ENCODE data around the gene TFEC. TPM values are rescaled to one million over a fixed set of nuclear protein-coding genes. Genes with fewer than 3 reads are reported as not detected.

TFEC gene
- total and polyA plus RNA-seq, 4 donors, result 1.0 to 12.4 (median 6.1) TPM

DNA sequence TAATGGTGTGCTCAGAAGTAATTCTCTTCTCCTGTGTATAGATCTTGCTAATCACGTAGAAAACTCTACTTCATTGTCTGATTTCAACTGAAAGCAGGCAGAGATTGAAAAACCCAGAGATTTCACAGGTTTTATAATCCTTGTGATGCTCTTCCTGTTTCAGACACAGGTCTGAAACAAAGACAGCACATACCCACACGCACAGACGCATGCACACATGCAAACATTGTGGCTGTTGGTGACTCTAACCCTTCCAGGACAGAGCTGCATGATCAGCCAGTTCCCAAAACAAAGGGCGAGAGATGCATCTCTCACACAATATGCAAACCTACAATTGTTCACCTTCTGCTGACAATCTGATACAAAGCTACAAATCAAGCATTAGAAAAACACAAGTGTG is 11.1 kb upstream of the TFEC start:
- Histone ChIP-seq H3K36me3 (ENCODE audit: control insufficient read depth in 1 of 2, insufficient read depth in 2 of 2, low read length in 1 of 2) (no peaks in the 10 kb centered on the region), H3K9me3 (ENCODE audit: control insufficient read depth, low read length) (no peaks in the 10 kb centered on the region), H3K27ac (ENCODE audit: low read depth in 1 of 2, low read length in 2 of 2) (no peak overlapping the region), H3K4me1 (ENCODE audit: control insufficient read depth in 1 of 2, insufficient read depth in 2 of 2, low read length in 2 of 2) (no peaks in the 10 kb centered on the region), H3K4me3 (ENCODE audit: low read length in 2 of 2) (no peak overlapping the region), H3K27me3 (ENCODE audit: control insufficient read depth in 1 of 2, insufficient read depth in 2 of 2, low read length in 1 of 2) (no peaks in the 10 kb centered on the region)
- WGBS, 2 donors, result 75 to 81% methylated on average over 4 of the region's 4 CpGs
- intact Hi-C loops (cut with DNase I), result no loop called here
- no peak for ATAC-seq (ENCODE audit: low FRiP score)
- no peak for DNase-seq

GRCh38 chr7:116037401-116037800 is 6.8 kb upstream of the TFEC start:
- H3K9me3 ChIP-seq (ENCODE audit: control insufficient read depth, low read length), result peaks cover 1% of the 10 kb centered on the region
- no peaks in the 10 kb centered on the region for H3K36me3 ChIP-seq (ENCODE audit: control insufficient read depth in 1 of 2, insufficient read depth in 2 of 2, low read length in 1 of 2)
- H3K27ac ChIP-seq (ENCODE audit: low read depth in 1 of 2, low read length in 2 of 2), result no peak overlapping the region
- no peaks in the 10 kb centered on the region for H3K4me1 ChIP-seq (ENCODE audit: control insufficient read depth in 1 of 2, insufficient read depth in 2 of 2, low read length in 2 of 2)
- H3K4me3 ChIP-seq (ENCODE audit: low read length in 2 of 2), result no peak overlapping the region
- DNase-seq, result no peak
- H3K27me3 ChIP-seq (ENCODE audit: control insufficient read depth in 1 of 2, insufficient read depth in 2 of 2, low read length in 1 of 2), result no peaks in the 10 kb centered on the region
- ATAC-seq (ENCODE audit: low FRiP score), result no peak
- WGBS, 2 donors, result 89 to 95% methylated on average over 2 of the region's 2 CpGs
- intact Hi-C loops (cut with DNase I), result no loop called here

DNA sequence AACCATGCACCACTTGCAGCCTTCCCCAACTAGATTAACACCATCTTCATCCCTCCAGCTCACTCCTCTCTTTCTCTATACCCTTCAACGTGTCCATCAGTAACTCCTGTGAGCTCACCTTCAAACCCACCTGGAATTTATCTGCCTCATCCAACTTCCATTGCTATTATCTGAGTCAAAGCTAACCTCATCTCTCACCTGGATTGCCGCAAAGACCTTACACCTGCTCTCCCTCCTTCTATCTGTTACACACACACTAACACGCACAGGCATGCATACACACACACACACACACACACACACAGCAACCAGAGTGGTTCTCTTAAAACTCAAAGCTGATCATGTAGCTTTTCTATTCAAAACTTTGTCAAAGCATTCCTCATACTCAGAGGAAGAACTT is 3.8 kb upstream of the TFEC start:
- intact Hi-C loops (cut with DNase I), result no loop called here
- WGBS, 2 donors, result 72 to 94% methylated on average over 3 of the region's 3 CpGs
- Histone ChIP-seq H3K4me3 (ENCODE audit: low read length in 2 of 2) (no peak overlapping the region), H3K27ac (ENCODE audit: low read depth in 1 of 2, low read length in 2 of 2) (no peak overlapping the region), H3K9me3 (ENCODE audit: control insufficient read depth, low read length) (peaks cover 1% of the 10 kb centered on the region), H3K27me3 (ENCODE audit: control insufficient read depth in 1 of 2, insufficient read depth in 2 of 2, low read length in 1 of 2) (no peaks in the 10 kb centered on the region), H3K4me1 (ENCODE audit: control insufficient read depth in 1 of 2, insufficient read depth in 2 of 2, low read length in 2 of 2) (no peaks in the 10 kb centered on the region), H3K36me3 (ENCODE audit: control insufficient read depth in 1 of 2, insufficient read depth in 2 of 2, low read length in 1 of 2) (no peaks in the 10 kb centered on the region)
- ATAC-seq (ENCODE audit: low FRiP score) (no peak), DNase-seq (no peak)

DNA sequence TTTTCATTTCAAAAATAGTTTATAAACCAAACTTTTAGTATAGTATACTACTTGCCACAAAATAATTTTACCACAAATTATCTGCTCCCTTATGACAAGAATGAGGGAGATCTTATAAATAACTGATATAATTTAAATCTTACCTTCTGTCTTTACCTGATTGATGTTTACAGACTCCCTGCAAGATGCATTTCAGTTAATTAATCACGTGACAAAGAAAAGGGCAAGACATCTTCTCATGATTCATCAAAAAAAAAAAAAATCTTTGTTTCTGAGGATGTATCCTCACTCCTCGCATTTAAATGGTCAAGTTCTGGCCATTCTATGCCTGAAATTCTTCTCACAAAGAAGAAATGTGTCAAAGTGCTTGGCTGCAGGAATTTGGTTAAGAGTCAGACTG is 2.3 kb upstream of the TFEC start:
- 89 to 90% methylated on average over 2 of the region's 2 CpGs for WGBS, 2 donors
- DNase-seq, result no peak
- no peak for ATAC-seq (ENCODE audit: low FRiP score)
- intact Hi-C loops (cut with DNase I), result no loop called here
- Histone ChIP-seq H3K36me3 (ENCODE audit: control insufficient read depth in 1 of 2, insufficient read depth in 2 of 2, low read length in 1 of 2) (no peaks in the 10 kb centered on the region), H3K27me3 (ENCODE audit: control insufficient read depth in 1 of 2, insufficient read depth in 2 of 2, low read length in 1 of 2) (no peaks in the 10 kb centered on the region), H3K27ac (ENCODE audit: low read depth in 1 of 2, low read length in 2 of 2) (no peak overlapping the region), H3K4me1 (ENCODE audit: control insufficient read depth in 1 of 2, insufficient read depth in 2 of 2, low read length in 2 of 2) (no peaks in the 10 kb centered on the region), H3K9me3 (ENCODE audit: control insufficient read depth, low read length) (peaks cover 1% of the 10 kb centered on the region), H3K4me3 (ENCODE audit: low read length in 2 of 2) (no peak overlapping the region)

- no peak overlapping the region for H3K4me3 ChIP-seq (ENCODE audit: low read length in 2 of 2)
- intact Hi-C loops (cut with DNase I), result no loop called here
- H3K9me3 ChIP-seq (ENCODE audit: control insufficient read depth, low read length), result no peaks in the 10 kb centered on the region
- no peaks in the 10 kb centered on the region for H3K36me3 ChIP-seq (ENCODE audit: control insufficient read depth in 1 of 2, insufficient read depth in 2 of 2, low read length in 1 of 2)
- 89 to 91% methylated on average over 2 of the region's 2 CpGs for WGBS, 2 donors
- no peaks in the 10 kb centered on the region for H3K27me3 ChIP-seq (ENCODE audit: control insufficient read depth in 1 of 2, insufficient read depth in 2 of 2, low read length in 1 of 2)
- H3K27ac ChIP-seq (ENCODE audit: low read depth in 1 of 2, low read length in 2 of 2), result no peak overlapping the region
- H3K4me1 ChIP-seq (ENCODE audit: control insufficient read depth in 1 of 2, insufficient read depth in 2 of 2, low read length in 2 of 2), result no peaks in the 10 kb centered on the region
- DNase-seq (no peak), ATAC-seq (ENCODE audit: low FRiP score) (no peak)
These were observed 1.8 kb downstream of the TFEC start for GRCh38 chr7:116028787-116029186.

GRCh38 chr7:116027786-116028185 is 2.8 kb downstream of the TFEC start:
- H3K4me1 ChIP-seq (ENCODE audit: control insufficient read depth in 1 of 2, insufficient read depth in 2 of 2, low read length in 2 of 2), result no peaks in the 10 kb centered on the region
- H3K4me3 ChIP-seq (ENCODE audit: low read length in 2 of 2), result no peak overlapping the region
- H3K27me3 ChIP-seq (ENCODE audit: control insufficient read depth in 1 of 2, insufficient read depth in 2 of 2, low read length in 1 of 2), result no peaks in the 10 kb centered on the region
- WGBS, 2 donors, result 85% methylated on average over 5 of the region's 5 CpGs
- intact Hi-C loops (cut with DNase I), result no loop called here
- H3K27ac ChIP-seq (ENCODE audit: low read depth in 1 of 2, low read length in 2 of 2), result no peak overlapping the region
- H3K9me3 ChIP-seq (ENCODE audit: control insufficient read depth, low read length), result no peaks in the 10 kb centered on the region
- no peak for ATAC-seq (ENCODE audit: low FRiP score)
- no peak for DNase-seq
- H3K36me3 ChIP-seq (ENCODE audit: control insufficient read depth in 1 of 2, insufficient read depth in 2 of 2, low read length in 1 of 2), result no peaks in the 10 kb centered on the region

GRCh38 chr7:116024826-116025809 is 5.4 kb downstream of the TFEC start:
- H3K4me3 ChIP-seq (ENCODE audit: low read length in 2 of 2), result no peak overlapping the region
- no peak overlapping the region for H3K27ac ChIP-seq (ENCODE audit: low read depth in 1 of 2, low read length in 2 of 2)
- H3K4me1 ChIP-seq (ENCODE audit: control insufficient read depth in 1 of 2, insufficient read depth in 2 of 2, low read length in 2 of 2), result no peaks in the 10 kb centered on the region
- no peaks in the 10 kb centered on the region for H3K9me3 ChIP-seq (ENCODE audit: control insufficient read depth, low read length)
- WGBS, 2 donors, result 65 to 87% methylated on average over 1 of the region's 1 CpG
- DNase-seq (no peak), ATAC-seq (ENCODE audit: low FRiP score) (no peak)
- no peaks in the 10 kb centered on the region for H3K36me3 ChIP-seq (ENCODE audit: control insufficient read depth in 1 of 2, insufficient read depth in 2 of 2, low read length in 1 of 2)
- peaks cover 0 to 1% of the 10 kb centered on the region in 2 donors for H3K27me3 ChIP-seq (ENCODE audit: control insufficient read depth in 1 of 2, insufficient read depth in 2 of 2, low read length in 1 of 2)
- intact Hi-C loops (cut with DNase I), result no loop called here

DNA sequence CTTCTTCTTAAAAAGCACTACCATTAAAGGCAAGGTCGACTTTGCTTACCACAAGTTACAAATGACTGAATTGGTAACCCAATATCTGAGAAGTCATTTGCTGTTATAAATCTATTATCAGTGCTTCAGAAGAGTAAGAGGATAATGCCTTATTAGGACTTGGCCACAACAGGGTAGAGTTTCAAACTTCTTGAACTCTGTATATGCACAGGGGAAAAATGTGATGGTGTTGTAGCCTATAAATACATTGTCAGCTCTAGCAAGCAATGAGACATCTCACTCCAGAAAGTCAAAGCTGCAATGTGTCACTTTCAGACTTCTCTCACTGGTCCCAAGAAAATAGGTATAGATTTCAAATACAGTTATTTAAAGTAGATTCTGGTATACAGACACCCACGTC is 9.3 kb downstream of the TFEC start:
- Histone ChIP-seq H3K27me3 (ENCODE audit: control insufficient read depth in 1 of 2, insufficient read depth in 2 of 2, low read length in 1 of 2) (peaks cover 0 to 1% of the 10 kb centered on the region in 2 donors), H3K4me3 (ENCODE audit: low read length in 2 of 2) (no peak overlapping the region), H3K9me3 (ENCODE audit: control insufficient read depth, low read length) (no peaks in the 10 kb centered on the region), H3K27ac (ENCODE audit: low read depth in 1 of 2, low read length in 2 of 2) (no peak overlapping the region), H3K36me3 (ENCODE audit: control insufficient read depth in 1 of 2, insufficient read depth in 2 of 2, low read length in 1 of 2) (no peaks in the 10 kb centered on the region), H3K4me1 (ENCODE audit: control insufficient read depth in 1 of 2, insufficient read depth in 2 of 2, low read length in 2 of 2) (no peaks in the 10 kb centered on the region)
- intact Hi-C loops (cut with DNase I), result no loop called here
- 38 to 57% methylated on average over 2 of the region's 2 CpGs for WGBS, 2 donors
- ATAC-seq (ENCODE audit: low FRiP score) (no peak), DNase-seq (no peak)

DNA sequence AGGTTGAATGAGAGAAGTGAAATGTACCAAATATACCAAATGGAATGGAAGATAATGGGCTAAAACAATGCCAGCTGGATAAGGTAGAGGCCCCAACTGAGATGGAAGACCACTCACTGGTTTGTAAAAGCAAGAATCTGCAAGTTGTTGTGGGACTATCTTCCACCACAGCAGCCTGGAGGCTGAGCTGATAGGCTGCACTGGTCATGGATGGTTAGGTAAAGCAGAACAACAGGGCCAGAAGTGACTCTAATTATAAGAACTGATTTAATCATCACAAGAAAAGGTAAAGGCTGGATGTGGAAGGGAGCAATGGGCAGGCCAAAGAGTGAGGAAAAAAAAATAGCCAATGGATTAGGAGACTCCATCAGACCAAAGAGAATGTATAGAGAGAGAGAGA is 11.8 kb downstream of the TFEC start:
- intact Hi-C loops (cut with DNase I), result no loop called here
- no peak for DNase-seq
- Histone ChIP-seq H3K4me1 (ENCODE audit: control insufficient read depth in 1 of 2, insufficient read depth in 2 of 2, low read length in 2 of 2) (no peaks in the 10 kb centered on the region), H3K4me3 (ENCODE audit: low read length in 2 of 2) (no peak overlapping the region), H3K27ac (ENCODE audit: low read depth in 1 of 2, low read length in 2 of 2) (no peak overlapping the region), H3K9me3 (ENCODE audit: control insufficient read depth, low read length) (no peaks in the 10 kb centered on the region), H3K27me3 (ENCODE audit: control insufficient read depth in 1 of 2, insufficient read depth in 2 of 2, low read length in 1 of 2) (peaks cover 0 to 1% of the 10 kb centered on the region in 2 donors), H3K36me3 (ENCODE audit: control insufficient read depth in 1 of 2, insufficient read depth in 2 of 2, low read length in 1 of 2) (no peaks in the 10 kb centered on the region)
- ATAC-seq (ENCODE audit: low FRiP score), result no peak
